ENCODE data around the gene NELL1.

DNA sequence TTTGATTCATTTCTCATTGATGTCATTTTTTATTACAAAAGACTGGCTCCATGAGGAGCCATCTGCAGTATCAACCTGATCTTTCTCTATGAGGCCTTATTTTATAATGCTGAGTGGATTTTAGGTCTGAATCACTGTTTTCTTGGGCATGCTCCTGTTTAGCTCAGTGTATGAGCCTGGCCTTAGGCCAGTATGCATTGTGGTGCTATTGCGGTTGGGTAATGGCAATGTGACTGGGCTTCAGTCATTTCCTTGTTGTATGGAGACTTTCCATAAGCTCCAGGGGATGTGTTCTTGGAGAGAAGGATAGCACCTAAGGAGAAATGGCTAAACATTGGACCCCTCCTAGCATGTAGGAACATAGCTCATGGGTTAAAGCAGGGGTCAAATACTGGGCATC lies 293.2 kb downstream of the NELL1 start:
- no peak for TF ChIP-seq BACH2 (CRISPR knock-in tag; IDR thresholded peaks at IDR 0.05; ENCODE audit: borderline replicate concordance)
- TF ChIP-seq OSR1 (CRISPR knock-in tag; IDR thresholded peaks at IDR 0.05) = no peak
- 0 out of 2 replicates have a peak, but pooled peaks have one; percentile 39 for TF ChIP-seq ZFP3 (CRISPR knock-in tag; IDR thresholded peaks at IDR 0.05)
- no peak for TF ChIP-seq ZNF70 (CRISPR knock-in tag; IDR thresholded peaks at IDR 0.05)
- no peak for TF ChIP-seq CSDC2 (CRISPR knock-in tag; IDR thresholded peaks at IDR 0.05)
- TF ChIP-seq GLIS3 (CRISPR knock-in tag; IDR thresholded peaks at IDR 0.05) = no peak
- TF ChIP-seq, protein P1, sequence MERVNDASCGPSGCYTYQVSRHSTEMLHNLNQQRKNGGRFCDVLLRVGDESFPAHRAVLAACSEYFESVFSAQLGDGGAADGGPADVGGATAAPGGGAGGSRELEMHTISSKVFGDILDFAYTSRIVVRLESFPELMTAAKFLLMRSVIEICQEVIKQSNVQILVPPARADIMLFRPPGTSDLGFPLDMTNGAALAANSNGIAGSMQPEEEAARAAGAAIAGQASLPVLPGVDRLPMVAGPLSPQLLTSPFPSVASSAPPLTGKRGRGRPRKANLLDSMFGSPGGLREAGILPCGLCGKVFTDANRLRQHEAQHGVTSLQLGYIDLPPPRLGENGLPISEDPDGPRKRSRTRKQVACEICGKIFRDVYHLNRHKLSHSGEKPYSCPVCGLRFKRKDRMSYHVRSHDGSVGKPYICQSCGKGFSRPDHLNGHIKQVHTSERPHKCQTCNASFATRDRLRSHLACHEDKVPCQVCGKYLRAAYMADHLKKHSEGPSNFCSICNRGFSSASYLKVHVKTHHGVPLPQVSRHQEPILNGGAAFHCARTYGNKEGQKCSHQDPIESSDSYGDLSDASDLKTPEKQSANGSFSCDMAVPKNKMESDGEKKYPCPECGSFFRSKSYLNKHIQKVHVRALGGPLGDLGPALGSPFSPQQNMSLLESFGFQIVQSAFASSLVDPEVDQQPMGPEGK (CRISPR knock-in tag; IDR thresholded peaks at IDR 0.05; ENCODE audit: borderline replicate concordance) = no peak
- TF ChIP-seq RARB (CRISPR knock-in tag; IDR thresholded peaks at IDR 0.05) = no peak
- peak; percentile 61 for TF ChIP-seq ISL1 (CRISPR knock-in tag; IDR thresholded peaks at IDR 0.05)
- TF ChIP-seq, protein P2, sequence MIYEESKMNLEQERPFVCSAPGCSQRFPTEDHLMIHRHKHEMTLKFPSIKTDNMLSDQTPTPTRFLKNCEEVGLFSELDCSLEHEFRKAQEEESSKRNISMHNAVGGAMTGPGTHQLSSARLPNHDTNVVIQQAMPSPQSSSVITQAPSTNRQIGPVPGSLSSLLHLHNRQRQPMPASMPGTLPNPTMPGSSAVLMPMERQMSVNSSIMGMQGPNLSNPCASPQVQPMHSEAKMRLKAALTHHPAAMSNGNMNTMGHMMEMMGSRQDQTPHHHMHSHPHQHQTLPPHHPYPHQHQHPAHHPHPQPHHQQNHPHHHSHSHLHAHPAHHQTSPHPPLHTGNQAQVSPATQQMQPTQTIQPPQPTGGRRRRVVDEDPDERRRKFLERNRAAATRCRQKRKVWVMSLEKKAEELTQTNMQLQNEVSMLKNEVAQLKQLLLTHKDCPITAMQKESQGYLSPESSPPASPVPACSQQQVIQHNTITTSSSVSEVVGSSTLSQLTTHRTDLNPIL (CRISPR knock-in tag; IDR thresholded peaks at IDR 0.05; ENCODE audit: low read depth) = peak; percentile 26; the same call in 1 of the 2 replicates
- no peak for TF ChIP-seq PPARA (CRISPR knock-in tag; IDR thresholded peaks at IDR 0.05; ENCODE audit: borderline replicate concordance)
- TF ChIP-seq, protein P3, sequence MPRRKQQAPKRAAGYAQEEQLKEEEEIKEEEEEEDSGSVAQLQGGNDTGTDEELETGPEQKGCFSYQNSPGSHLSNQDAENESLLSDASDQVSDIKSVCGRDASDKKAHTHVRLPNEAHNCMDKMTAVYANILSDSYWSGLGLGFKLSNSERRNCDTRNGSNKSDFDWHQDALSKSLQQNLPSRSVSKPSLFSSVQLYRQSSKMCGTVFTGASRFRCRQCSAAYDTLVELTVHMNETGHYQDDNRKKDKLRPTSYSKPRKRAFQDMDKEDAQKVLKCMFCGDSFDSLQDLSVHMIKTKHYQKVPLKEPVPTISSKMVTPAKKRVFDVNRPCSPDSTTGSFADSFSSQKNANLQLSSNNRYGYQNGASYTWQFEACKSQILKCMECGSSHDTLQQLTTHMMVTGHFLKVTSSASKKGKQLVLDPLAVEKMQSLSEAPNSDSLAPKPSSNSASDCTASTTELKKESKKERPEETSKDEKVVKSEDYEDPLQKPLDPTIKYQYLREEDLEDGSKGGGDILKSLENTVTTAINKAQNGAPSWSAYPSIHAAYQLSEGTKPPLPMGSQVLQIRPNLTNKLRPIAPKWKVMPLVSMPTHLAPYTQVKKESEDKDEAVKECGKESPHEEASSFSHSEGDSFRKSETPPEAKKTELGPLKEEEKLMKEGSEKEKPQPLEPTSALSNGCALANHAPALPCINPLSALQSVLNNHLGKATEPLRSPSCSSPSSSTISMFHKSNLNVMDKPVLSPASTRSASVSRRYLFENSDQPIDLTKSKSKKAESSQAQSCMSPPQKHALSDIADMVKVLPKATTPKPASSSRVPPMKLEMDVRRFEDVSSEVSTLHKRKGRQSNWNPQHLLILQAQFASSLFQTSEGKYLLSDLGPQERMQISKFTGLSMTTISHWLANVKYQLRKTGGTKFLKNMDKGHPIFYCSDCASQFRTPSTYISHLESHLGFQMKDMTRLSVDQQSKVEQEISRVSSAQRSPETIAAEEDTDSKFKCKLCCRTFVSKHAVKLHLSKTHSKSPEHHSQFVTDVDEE (CRISPR knock-in tag; IDR thresholded peaks at IDR 0.05) = no peak
- TF ChIP-seq ZC3H10 (CRISPR knock-in tag; IDR thresholded peaks at IDR 0.05) = no peak

Measured in SK-N-SH treated with all-trans-retinoic acid at 6 μM for 48 hours (cell line).